Kidney capillary endothelial cell (primary cell): Measurements from ENCODE around the gene INKA1.
A peak's percentile ranks its signal among the peaks of the same experiment; 100 is the strongest.

Source experiments
- DNase-seq: peaks from one replicate; pipeline ENCODE4 v3.0.0-alpha.2; 2018; ENCODE audit warnings: low spot score

Gene INKA1

GRCh38 chr3:49786357-49787181 lies 16.5 kb upstream of the INKA1 start, which contains the start of gene IP6K1:
Gene IP6K1, minus strand, starts transcription at chr3:49786542. Its CDS starts 38,502 bp downstream, at chr3:49748040.
- peak; percentile 100 for DNase-seq

GRCh38 chr3:49787182-49787464 lies 15.9 kb upstream of the INKA1 start:
- no peak for DNase-seq

DNA sequence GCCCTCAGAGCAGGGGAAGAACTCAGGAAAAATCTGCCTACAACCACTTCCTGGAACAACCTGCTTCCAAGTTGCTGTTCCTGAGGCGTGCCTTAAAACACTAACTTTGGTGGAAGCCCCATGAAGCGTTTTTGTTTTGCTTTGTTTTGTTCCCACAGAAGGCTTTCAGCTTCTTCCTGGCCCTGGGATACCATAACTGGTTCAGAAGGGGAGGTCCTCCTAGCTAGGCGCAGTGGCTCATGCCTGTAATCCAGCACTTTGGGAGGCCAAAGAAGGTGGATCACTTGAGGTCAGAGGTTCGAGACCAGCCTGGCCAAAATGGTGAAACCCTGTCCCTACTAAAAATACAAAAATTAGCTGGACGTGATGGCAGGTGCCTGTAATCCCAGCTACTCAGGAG lies 15.5 kb upstream of the INKA1 start:
- DNase-seq = no peak

GRCh38 chr3:49788056-49788455 lies 15.0 kb upstream of the INKA1 start:
- DNase-seq = no peak

- DNase-seq = no peak
Observed at GRCh38 chr3:49790626-49791411, 12.2 kb upstream of the INKA1 start.

DNA sequence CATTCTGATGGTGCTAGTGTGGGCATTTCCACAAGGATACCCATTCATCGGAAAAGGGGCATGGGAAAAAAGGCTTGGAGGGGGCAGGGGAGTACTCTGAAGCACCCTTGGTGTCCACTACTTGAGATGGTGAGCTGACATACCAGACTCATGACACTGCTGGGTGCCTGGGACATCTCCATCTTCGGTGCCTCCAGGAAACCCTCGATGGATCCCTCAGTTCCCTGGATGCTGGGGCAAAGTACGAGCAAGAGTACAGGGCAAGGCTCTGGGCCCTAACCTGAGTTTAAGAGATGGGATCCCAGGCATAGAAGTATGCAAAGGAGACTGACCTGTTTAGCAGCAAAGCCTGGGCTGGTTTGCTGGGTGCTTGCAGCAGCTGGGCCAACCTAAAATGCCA lies 11.5 kb upstream of the INKA1 start:
- no peak for DNase-seq

GRCh38 chr3:49792371-49793150 lies 10.5 kb upstream of the INKA1 start:
- no peak for DNase-seq

DNA sequence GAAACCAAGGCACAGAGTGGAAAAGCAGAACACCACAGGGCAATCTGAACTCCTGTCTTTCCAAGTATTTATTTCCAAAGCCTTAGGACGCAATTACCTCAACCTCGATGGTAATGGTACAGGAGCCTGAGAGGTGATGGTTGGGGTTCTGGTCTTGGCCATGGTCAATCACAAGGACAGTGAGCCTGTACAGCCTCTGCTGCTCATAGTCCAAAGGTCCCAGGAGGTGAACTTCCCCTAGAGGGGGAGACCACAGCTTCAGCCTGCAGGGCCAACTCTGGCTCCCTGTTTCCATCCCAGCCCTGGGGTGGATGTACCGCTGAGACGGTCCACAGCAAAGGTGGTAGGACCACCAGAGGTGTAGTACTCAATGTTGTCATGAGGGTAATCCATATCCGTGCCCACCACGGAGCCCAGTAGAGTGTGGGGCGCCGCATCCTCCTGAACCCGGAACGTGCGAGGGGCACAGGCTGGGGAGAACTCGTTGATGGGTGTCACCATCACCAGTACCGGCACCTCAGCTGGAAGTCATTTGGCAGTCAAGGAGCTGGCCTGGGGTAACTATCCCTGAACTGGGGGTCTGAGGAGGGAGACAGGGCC lies 9.5 kb upstream of the INKA1 start:
- DNase-seq = no peak

GRCh38 chr3:49794431-49794830 lies 8.6 kb upstream of the INKA1 start:
- no peak for DNase-seq

DNA sequence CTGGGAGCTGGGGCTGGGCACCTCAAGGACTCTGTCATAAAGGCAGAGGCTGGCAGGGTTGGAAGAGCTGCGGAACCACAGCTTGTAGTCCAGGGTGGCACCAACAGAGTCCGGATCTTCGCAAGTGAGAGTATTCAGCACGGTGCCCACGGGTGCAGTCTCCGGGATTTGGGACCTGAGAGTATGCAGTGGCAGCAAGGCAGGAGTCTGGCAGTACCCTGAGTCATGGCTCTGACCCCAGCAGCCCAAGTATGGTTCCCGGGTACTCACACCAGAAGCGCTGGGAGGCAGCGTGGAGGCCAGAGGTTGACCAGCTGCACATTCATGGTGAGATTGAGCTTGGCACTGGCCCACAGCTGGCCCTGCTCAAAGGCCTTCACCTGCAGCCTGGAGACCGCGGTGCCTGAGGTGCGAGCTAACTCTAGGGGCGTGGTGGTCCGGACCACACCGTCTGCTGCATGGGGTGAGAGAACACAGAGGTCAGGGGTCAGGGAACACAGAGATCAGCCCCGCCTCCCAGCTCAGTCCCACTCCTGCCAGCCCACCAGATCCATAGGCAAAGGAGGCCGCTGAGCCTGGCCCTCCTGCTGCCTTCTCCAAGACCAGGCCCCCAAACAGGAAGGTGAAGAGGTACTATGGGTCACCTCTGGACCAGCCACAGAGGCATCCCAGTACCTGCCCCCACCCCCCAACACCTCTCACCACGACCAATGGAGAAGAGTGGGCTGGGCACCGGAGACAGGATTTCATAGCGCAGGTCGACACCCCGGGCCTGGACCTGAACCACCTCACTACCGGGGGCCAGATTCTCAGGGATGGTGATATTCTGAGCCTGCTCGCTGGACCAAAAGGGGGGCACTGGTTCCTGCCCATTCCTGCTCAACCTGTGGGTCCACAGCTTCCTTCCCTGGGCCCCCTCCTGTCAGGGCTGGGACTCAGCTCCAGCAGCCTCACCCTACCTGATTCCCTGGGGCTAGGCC lies 7.8 kb upstream of the INKA1 start:
- no peak for DNase-seq

- DNase-seq = no peak
Observed at GRCh38 chr3:49799105-49799504, 4.0 kb upstream of the INKA1 start.

DNA sequence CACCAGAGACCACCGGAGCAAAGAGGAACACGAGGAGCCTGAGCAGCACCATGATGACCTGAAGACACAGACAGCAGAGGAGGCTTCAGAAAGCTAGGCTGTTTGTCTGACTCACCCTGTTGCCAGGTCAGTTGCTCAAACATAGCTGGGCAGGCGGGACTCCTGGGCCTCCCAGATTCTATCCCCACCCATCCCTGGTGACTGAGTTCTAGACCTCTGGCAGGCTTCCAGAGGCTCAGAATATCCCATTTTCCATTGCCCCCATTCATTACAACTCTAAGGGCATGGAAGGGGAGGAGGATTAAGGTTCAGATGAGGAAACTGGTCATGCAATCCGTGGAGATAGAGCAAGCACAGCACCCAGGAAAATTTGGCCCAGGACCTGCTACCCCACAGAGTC lies 3.3 kb upstream of the INKA1 start, which contains the start of gene CDHR4:
Gene CDHR4 (minus strand): TSS at position 113 of the 400 bp plus-strand sequence. CDS start 61 bp downstream, at position 52.
- DNase-seq = no peak

GRCh38 chr3:49801160-49801559 lies 1.9 kb upstream of the INKA1 start:
- DNase-seq = no peak

GRCh38 chr3:49803465-49804140 lies 542 bp downstream of the INKA1 start:
- peak; percentile 61 for DNase-seq

- DNase-seq = peak; percentile 94
Observed at GRCh38 chr3:49804141-49805041, 1.3 kb downstream of the INKA1 start.

- peak; percentile 97 for DNase-seq
Observed at GRCh38 chr3:49805367-49805782, 2.3 kb downstream of the INKA1 start.

DNA sequence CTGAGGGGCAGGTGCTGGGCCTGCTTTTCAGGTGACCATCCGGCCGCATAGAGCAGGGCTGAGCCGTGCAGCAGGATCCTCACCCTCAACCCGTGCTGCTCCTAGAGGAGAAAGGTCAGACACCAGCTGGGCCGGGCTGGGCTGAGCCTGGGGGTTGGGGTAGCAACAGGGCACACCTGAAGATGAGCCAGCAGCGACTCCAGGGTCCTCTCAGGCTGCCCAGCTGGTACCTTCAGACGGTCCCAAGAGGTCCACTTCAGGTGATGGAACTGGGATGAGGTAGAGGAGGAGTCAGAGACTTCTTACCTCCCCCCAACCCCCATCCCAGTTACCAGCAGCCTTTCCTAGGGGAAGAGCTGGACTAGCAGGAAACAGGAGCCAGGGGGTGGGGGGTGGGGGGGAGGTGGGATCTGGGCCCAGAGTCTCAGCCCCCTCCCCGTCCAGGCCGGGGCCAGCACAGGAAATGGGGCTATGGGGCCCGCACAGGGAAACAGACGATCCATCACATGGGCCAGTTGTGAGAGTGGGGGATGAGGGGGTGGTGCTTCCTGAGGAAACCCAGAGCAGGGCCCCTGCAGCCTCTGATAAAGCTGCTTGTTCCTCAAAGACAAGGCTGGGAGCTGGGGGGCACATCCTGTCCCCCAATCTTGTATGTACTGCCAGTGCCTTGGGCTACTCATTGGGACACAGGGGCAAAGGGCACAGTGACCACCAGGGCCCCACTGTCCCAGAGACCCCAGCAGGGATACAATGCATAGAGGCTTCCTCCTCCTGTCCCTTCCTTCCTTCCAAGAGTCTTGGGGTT lies 3.0 kb downstream of the INKA1 start:
- DNase-seq = peak; percentile 82

GRCh38 chr3:49806850-49807249 lies 3.8 kb downstream of the INKA1 start:
- peak; percentile 16 for DNase-seq
